Right lobe of liver (tissue), 4 donors: ENCODE measurements around the gene RUBCNL.

Source experiments
- CTCF ChIP-seq, 4 donors: fragments of 200-600 bp in 3 of 4; fragments of 450-650 bp in 1 of 4; IDR thresholded peaks; one replicate each; pipeline versions ENCODE4 v1.5.1 to v1.8.0; 2016 to 2022; ENCODE audit warnings: antibody characterized with exemption in 4 of 4, mild to moderate bottlenecking in 2 of 4
- POLR2A ChIP-seq: fragments of 450-650 bp; IDR thresholded peaks from one replicate; pipeline ENCODE4 v1.6.1; 2017; ENCODE audit warnings: antibody characterized with exemption, mild to moderate bottlenecking
- donor health status: DM: no; HTN: no; CAD: no.
- donor health status: DM: no; HTN: no; CAD: no.
- donor health status: DM: no; HTN: yes; CAD: no.

- no peak for TF ChIP-seq POLR2A
- no peak for TF ChIP-seq CTCF (IDR thresholded peaks at IDR 0.05)
Measured at GRCh38 chr13:46403851-46404732, 17.0 kb upstream of the RUBCNL start.
